Naive thymus-derived CD4-positive, alpha-beta T cell (primary cell): ENCODE measurements around the gene FHAD1. TPM values are rescaled to one million over a fixed set of nuclear protein-coding genes. Genes with fewer than 3 reads are reported as not detected.

Source experiments
- ATAC-seq: fragments of 150-1000 bp; cut with Tn5 transposase; 2 replicates; pipeline ENCODE4 v1.10.0; 2021; ENCODE audit warnings: mild to moderate bottlenecking, moderate library complexity
- CTCF ChIA-PET: fragments of 350-600 bp; sonication (Branson Sonifier 250); formaldehyde crosslinking; loops from one replicate; lab custom pipeline; 2021; ENCODE audit warnings: antibody characterized with exemption; lab: Charles Lee
- POLR2A ChIA-PET: fragments of 350-600 bp; sonication (Branson Sonifier 250); formaldehyde crosslinking; loops from one replicate; lab custom pipeline; 2021; ENCODE audit warnings: antibody characterized with exemption, inconsistent platforms; lab: Charles Lee
- DNase-seq, 9 donors: peaks; one replicate each; pipeline versions ENCODE4 v3.0.0 to v3.0.0-alpha.2; 2020 to 2022; ENCODE audit warnings: mixed read lengths in 1 of 9
- H3K27ac ChIP-seq: one replicate; pipeline ENCODE4 v1.7.0; 2013; ENCODE audit warnings: mild to moderate bottlenecking, low read depth, low read length, moderate library complexity
- H3K27me3 ChIP-seq, 2 donors: one replicate each; pipeline ENCODE4 v1.7.0; 2013; ENCODE audit warnings: low read length in 2 of 2, mild to moderate bottlenecking in 2 of 2, moderate library complexity in 2 of 2; ENCODE audit not compliant: control insufficient read depth in 2 of 2, insufficient read depth in 2 of 2
- H3K36me3 ChIP-seq, 3 experiments: 1 replicate in 2 of 3; 2 replicates in 1 of 3; pipeline ENCODE4 v1.7.0; 2013; ENCODE audit warnings: low read length in 3 of 3, mild to moderate bottlenecking in 3 of 3, moderate library complexity in 1 of 3; ENCODE audit not compliant: insufficient read depth in 3 of 3, control insufficient read depth in 2 of 3
- H3K4me1 ChIP-seq, 2 donors: one replicate each; pipeline ENCODE4 v1.7.0; 2013; ENCODE audit warnings: low read length in 2 of 2, mild to moderate bottlenecking in 2 of 2, moderate library complexity in 1 of 2; ENCODE audit not compliant: control insufficient read depth in 2 of 2, insufficient read depth in 2 of 2
- H3K4me3 ChIP-seq: 2 replicates; pipeline ENCODE4 v1.7.0; 2013; ENCODE audit warnings: mild to moderate bottlenecking, low read length
- H3K9me3 ChIP-seq, 3 experiments: 1 replicate in 2 of 3; 2 replicates in 1 of 3; pipeline ENCODE4 v1.7.0; 2013; ENCODE audit warnings: low read length in 3 of 3; ENCODE audit not compliant: control insufficient read depth in 2 of 3
- H3K27ac Mint-ChIP-seq, 9 donors: one replicate each; pipeline ENCODE4 v1.8.0; 2020 to 2022; ENCODE audit warnings: mixed read lengths in 9 of 9, mild to moderate bottlenecking in 8 of 9, moderate library complexity in 5 of 9, inconsistent platforms in 2 of 9
- H3K27me3 Mint-ChIP-seq, 5 donors: one replicate each; pipeline ENCODE4 v1.8.0; 2021 to 2022; ENCODE audit warnings: mixed read lengths in 5 of 5, mild to moderate bottlenecking in 1 of 5
- H3K36me3 Mint-ChIP-seq, 5 donors: one replicate each; pipeline ENCODE4 v1.8.0; 2020 to 2022; ENCODE audit warnings: mixed read lengths in 5 of 5, mild to moderate bottlenecking in 3 of 5, inconsistent platforms in 1 of 5
- H3K4me1 Mint-ChIP-seq, 7 donors: one replicate each; pipeline ENCODE4 v1.8.0; 2020 to 2022; ENCODE audit warnings: mixed read lengths in 7 of 7, mild to moderate bottlenecking in 3 of 7, inconsistent platforms in 1 of 7
- H3K4me3 Mint-ChIP-seq, 10 donors: one replicate each; pipeline ENCODE4 v1.8.0; 2020 to 2022; ENCODE audit warnings: mild to moderate bottlenecking in 10 of 10, mixed read lengths in 10 of 10, moderate library complexity in 6 of 10, inconsistent platforms in 2 of 10
- H3K9me3 Mint-ChIP-seq, 11 donors: one replicate each; pipeline ENCODE4 v1.8.0; 2020 to 2022; ENCODE audit warnings: mixed read lengths in 11 of 11, mild to moderate bottlenecking in 4 of 11, inconsistent platforms in 1 of 11, moderate library complexity in 1 of 11
- intact Hi-C, 2 donors: fragments of 100-400 bp; cut with micrococcal nuclease; formaldehyde crosslinking; loops; one replicate each; pipeline ENCODE4 v1.15.1; 2023
- polyA plus RNA-seq, 2 donors: library from polyadenylated mRNA; unstranded; fragments of 300-500 nt; fragmentation: Illumina TruSeq; gene quantifications; one replicate each; pipeline ENCODE4 v1.2.3, GENCODE V29; 2021
- total RNA-seq, 6 experiments: library from RNA in 5 of 6; stranded (reverse) in 5 of 6; gene quantifications; 1 replicate in 5 of 6; 2 replicates in 1 of 6; pipeline ENCODE4 v1.2.3 and lab custom pipeline; 2021 to 2026

The FHAD1 gene
- total and polyA plus RNA-seq, 7 experiments from 2014 or later, result 0.19 to 1.1 TPM; not detected in 5

- intact Hi-C loops, result no loop called here
- H3K27me3 Mint-ChIP-seq, result peaks cover 6 to 18% (median 10%) of the 10 kb centered on the region in 5 donors
- no peak overlapping the region for H3K27ac ChIP-seq
- no peaks in the 10 kb centered on the region for H3K4me1 ChIP-seq
- peaks cover 0 to 4% (median 0%) of the 10 kb centered on the region in 11 donors for H3K9me3 Mint-ChIP-seq
- no peaks in the 10 kb centered on the region for H3K27me3 ChIP-seq
- H3K27ac Mint-ChIP-seq, result no peak overlapping the region
- H3K4me1 Mint-ChIP-seq, result peaks cover 0 to 5% (median 3%) of the 10 kb centered on the region in 7 donors
- H3K4me3 Mint-ChIP-seq, result no peak overlapping the region
- ChIA-PET POLR2A (no interaction called here), CTCF (no interaction called here)
- ATAC-seq (no peak), DNase-seq (no peak)
- no peak overlapping the region for H3K4me3 ChIP-seq
- no peaks in the 10 kb centered on the region for H3K36me3 ChIP-seq
- no peaks in the 10 kb centered on the region for H3K9me3 ChIP-seq
- no peaks in the 10 kb centered on the region for H3K36me3 Mint-ChIP-seq
Measured at GRCh38 chr1:15446212-15446611, 199.2 kb downstream of the FHAD1 start.

Other genes with a start within 250 kb of the FHAD1 start
- gene TMEM51, start 93.5 kb upstream of the FHAD1 start, total RNA-seq, result under 1 TPM in 4 of 5 experiments, not detected in 1; 0.16 to 0.79 (median 0.56) TPM
- not detected for gene TMEM51, start 93.5 kb upstream of the FHAD1 start, polyA plus RNA-seq
- gene EFHD2, start 162.7 kb downstream of the FHAD1 start, total RNA-seq, result 100 to 1,000 TPM in 1 of 5 experiments, 10 to 100 TPM in 4; 29.9 to 258 (median 82.6) TPM
- gene EFHD2, start 162.7 kb downstream of the FHAD1 start, polyA plus RNA-seq, result 10 to 100 TPM; 21.0 to 30.2 TPM
- 1 to 10 TPM in 2 of 5 experiments, under 1 TPM in 3; 0.12 to 3.0 (median 0.65) TPM for gene CTRC, start 191.2 kb downstream of the FHAD1 start, total RNA-seq
- not detected for gene CTRC, start 191.2 kb downstream of the FHAD1 start, polyA plus RNA-seq
- gene CELA2A, start 209.5 kb downstream of the FHAD1 start, total RNA-seq, result not detected
- gene CELA2A, start 209.5 kb downstream of the FHAD1 start, polyA plus RNA-seq, result not detected
- gene CELA2B, start 228.9 kb downstream of the FHAD1 start, total RNA-seq, result not detected
- gene CELA2B, start 228.9 kb downstream of the FHAD1 start, polyA plus RNA-seq, result not detected